ENCODE measurements around the gene CNOT6L. TPM values are rescaled to one million over a fixed set of nuclear protein-coding genes. Genes with fewer than 3 reads are reported as not detected.
A peak's percentile ranks its signal among the peaks of the same experiment; 100 is the strongest.

Gene CNOT6L
- 29.4 TPM for total RNA-seq (2021; ENCODE audit: unreplicated experiment)
- polyA plus RNA-seq (2012) = 10.5 and 11.4 TPM in 2 replicates
- percentile 74 among the genes with signal in this experiment for Bru-seq, nascent RNA
- percentile 75 among the genes with signal in this experiment for BruChase-seq, experiment 1, labeled RNA remaining after a 6-hour chase
- percentile 69 among the genes with signal in this experiment for BruChase-seq, experiment 2, labeled RNA remaining after a 2-hour chase
- long read RNA-seq, full-length matches to known transcripts = 19 of 31 reads
- long read RNA-seq, partial matches to known transcripts = 6 of 31 reads
- long read RNA-seq, other reads (novel, unspliced or antisense) = 6 of 31 reads

DNA sequence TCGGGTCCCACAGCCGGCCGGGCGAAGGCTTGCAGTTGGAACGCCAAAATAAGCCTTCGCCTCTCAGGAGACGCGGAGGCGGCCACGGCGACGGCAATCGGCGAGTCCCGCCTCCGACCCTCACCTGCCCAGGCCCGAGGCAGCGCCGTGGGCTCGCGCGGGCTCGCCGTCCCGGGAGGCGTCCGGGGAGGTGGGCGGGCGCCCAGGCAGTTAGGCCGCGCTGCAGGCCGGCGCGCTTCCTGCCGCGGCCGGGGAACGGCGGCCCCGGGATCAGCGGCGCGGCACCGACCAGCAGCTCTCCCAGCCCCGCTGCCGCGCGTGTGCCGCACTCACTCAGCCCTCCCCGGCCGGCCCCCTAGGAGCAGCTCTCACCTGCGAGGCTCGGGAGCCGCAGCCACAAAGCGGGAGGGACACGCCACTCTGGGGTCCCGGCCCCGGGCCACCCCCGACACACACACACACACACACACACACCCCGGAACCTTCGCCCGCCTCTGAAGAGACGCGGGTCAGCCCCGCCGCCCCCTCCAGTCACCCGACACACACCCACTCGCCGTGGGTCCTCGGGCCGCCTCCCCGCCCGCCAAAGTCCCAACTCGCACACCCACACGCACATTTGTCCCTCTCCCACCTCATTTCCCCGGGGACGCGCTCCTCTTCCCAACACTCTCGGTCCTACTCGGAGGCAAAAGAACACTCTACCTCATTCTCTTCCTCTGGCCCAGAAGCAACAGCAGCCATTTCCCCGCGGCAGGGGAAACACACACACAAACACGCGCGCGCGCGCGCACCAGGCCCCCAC is at the start of gene CNOT6L:
Gene CNOT6L (minus strand): TSS at position 767 of the 802 bp plus-strand sequence. CDS start 60 bp downstream, at position 707.
- H3K27ac ChIP-seq (ENCODE audit: low read depth, low read length) = peak within 1 kb of the TSS; percentile 93
- BruUV-seq (replicated peaks) = no TSS peak
- no peaks in the 10 kb centered on the region for H3K9me3 ChIP-seq (ENCODE audit: control insufficient read depth in 1 of 2, insufficient read depth in 1 of 2, low read depth in 1 of 2, low read length in 2 of 2)
- RAD21 ChIA-PET (ENCODE audit: low non-redundant PET in 1 of 2, low total read pairs in 2 of 2, uncharacterized antibody in 2 of 2, unreplicated experiment in 2 of 2) = no interaction called here
- peak within 1 kb of the TSS; percentile 89 to 94 for H3K4me3 ChIP-seq (replicated peaks in 1 of 2; ENCODE audit: low read depth in 1 of 2, low read length in 2 of 2)
- H3K9me2 ChIP-seq (ENCODE audit: insufficient read depth) = no peaks in the 10 kb centered on the region
- POLR2A ChIA-PET = no interaction called here
- CTCF ChIA-PET = no interaction called here
- ATAC-seq = peak; percentile 50
- TF ChIP-seq, protein P1, sequence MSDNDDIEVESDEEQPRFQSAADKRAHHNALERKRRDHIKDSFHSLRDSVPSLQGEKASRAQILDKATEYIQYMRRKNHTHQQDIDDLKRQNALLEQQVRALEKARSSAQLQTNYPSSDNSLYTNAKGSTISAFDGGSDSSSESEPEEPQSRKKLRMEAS (IDR thresholded peaks at IDR 0.05) = peak; percentile 32; the same call in 1 of the 2 replicates
- TF ChIP-seq JUND (IDR thresholded peaks at IDR 0.05) (no peak), SRF (IDR thresholded peaks at IDR 0.05; ENCODE audit: low read depth) (no peak), EGR1 (IDR thresholded peaks at IDR 0.05; ENCODE audit: low read depth) (0 out of 2 replicates have a peak, but pooled peaks have one; percentile 6), ZFX (IDR thresholded peaks at IDR 0.05) (peak; percentile 89)
- intact Hi-C loops (cut with micrococcal nuclease) = no loop called here
- H3K9ac ChIP-seq (ENCODE audit: low read length) = peak within 1 kb of the TSS; percentile 81
- H3K79me2 ChIP-seq (ENCODE audit: insufficient read depth, low read length) = peaks cover 52% of the 10 kb centered on the region
- H3K4me1 ChIP-seq (ENCODE audit: control insufficient read depth in 1 of 2, insufficient read depth in 2 of 2, low read length in 2 of 2) = peaks cover 12 to 17% of the 10 kb centered on the region in 2 experiments
- H3K4me2 ChIP-seq (ENCODE audit: low read length) = peak within 1 kb of the TSS; percentile 88
- DNase-seq (ENCODE audit: low read depth, low spot score) = peak; percentile 36
- no peaks in the 10 kb centered on the region for H3K27me3 ChIP-seq (ENCODE audit: insufficient read depth, low read length)
- peak within 1 kb of the TSS; percentile 58 for H2AFZ ChIP-seq (ENCODE audit: low read depth, low read length, poor library complexity, severe bottlenecking)
- H3K36me3 ChIP-seq (ENCODE audit: control insufficient read depth in 1 of 2, insufficient read depth in 2 of 2, low read length in 2 of 2) = no peaks in the 10 kb centered on the region
- H4K20me1 ChIP-seq (ENCODE audit: insufficient read depth) = no peaks in the 10 kb centered on the region

DNA sequence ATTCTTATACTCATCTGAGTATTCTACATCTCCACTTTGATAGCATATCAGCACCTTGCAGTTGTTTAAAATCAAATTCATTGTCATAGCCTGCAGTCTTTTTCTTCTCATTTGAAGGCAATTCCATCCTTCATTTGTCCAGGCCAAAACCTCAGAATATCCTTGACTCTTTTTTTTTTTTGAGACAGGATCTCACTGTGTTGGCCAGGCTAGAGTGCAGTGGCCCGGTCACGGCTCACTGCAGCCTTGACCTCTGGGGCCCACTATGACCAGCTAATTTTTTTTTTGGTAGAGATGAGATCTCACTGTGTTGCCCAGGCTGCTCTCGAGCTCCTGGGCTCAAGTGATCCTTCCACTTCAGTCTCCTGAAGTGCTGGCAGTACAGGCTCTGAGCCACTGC is 46.1 kb upstream of the CNOT6L start:
- Histone ChIP-seq H3K4me2 (ENCODE audit: low read length) (no peak overlapping the region), H3K4me1 (ENCODE audit: control insufficient read depth in 1 of 2, insufficient read depth in 2 of 2, low read length in 2 of 2) (peaks cover 6 to 17% of the 10 kb centered on the region in 2 experiments; a peak in 3 of 4 replicates), H3K9me2 (ENCODE audit: insufficient read depth) (no peaks in the 10 kb centered on the region), H3K36me3 (ENCODE audit: control insufficient read depth in 1 of 2, insufficient read depth in 2 of 2, low read length in 2 of 2) (peaks cover 2 to 3% of the 10 kb centered on the region in 2 experiments; a peak in 1 of 4 replicates), H3K9ac (ENCODE audit: low read length) (no peak overlapping the region), H2AFZ (ENCODE audit: low read depth, low read length, poor library complexity, severe bottlenecking) (no peak overlapping the region), H3K27ac (ENCODE audit: low read depth, low read length) (no peak overlapping the region), H3K79me2 (ENCODE audit: insufficient read depth, low read length) (peaks cover 73% of the 10 kb centered on the region), H3K9me3 (ENCODE audit: control insufficient read depth in 1 of 2, insufficient read depth in 1 of 2, low read depth in 1 of 2, low read length in 2 of 2) (no peaks in the 10 kb centered on the region), H3K27me3 (ENCODE audit: insufficient read depth, low read length) (no peaks in the 10 kb centered on the region), H4K20me1 (ENCODE audit: insufficient read depth) (no peaks in the 10 kb centered on the region), H3K4me3 (replicated peaks in 1 of 2; ENCODE audit: low read depth in 1 of 2, low read length in 2 of 2) (no peak overlapping the region)
- no TSS peak for BruUV-seq (replicated peaks)
- ChIA-PET POLR2A (no interaction called here), RAD21 (ENCODE audit: low non-redundant PET in 1 of 2, low total read pairs in 2 of 2, uncharacterized antibody in 2 of 2, unreplicated experiment in 2 of 2) (no interaction called here), CTCF (no interaction called here)
- intact Hi-C loops (cut with micrococcal nuclease) = no loop called here
- DNase-seq (ENCODE audit: low read depth, low spot score) = no peak
- no peak for ATAC-seq
- TF ChIP-seq SRF (IDR thresholded peaks at IDR 0.05; ENCODE audit: low read depth) = no peak
- TF ChIP-seq RAD21 (IDR thresholded peaks at IDR 0.05; ENCODE audit: low read depth) = no peak
- no peak for TF ChIP-seq YY1 (IDR thresholded peaks at IDR 0.05; ENCODE audit: extremely low read depth, insufficient replicate concordance, low read depth, low read length)
- TF ChIP-seq, protein P1 (IDR thresholded peaks at IDR 0.05) = no peak
- no peak for TF ChIP-seq TCF7L2 (IDR thresholded peaks at IDR 0.05; ENCODE audit: borderline replicate concordance, extremely low read depth, insufficient read depth, insufficient read length)
- TF ChIP-seq, protein P2, sequence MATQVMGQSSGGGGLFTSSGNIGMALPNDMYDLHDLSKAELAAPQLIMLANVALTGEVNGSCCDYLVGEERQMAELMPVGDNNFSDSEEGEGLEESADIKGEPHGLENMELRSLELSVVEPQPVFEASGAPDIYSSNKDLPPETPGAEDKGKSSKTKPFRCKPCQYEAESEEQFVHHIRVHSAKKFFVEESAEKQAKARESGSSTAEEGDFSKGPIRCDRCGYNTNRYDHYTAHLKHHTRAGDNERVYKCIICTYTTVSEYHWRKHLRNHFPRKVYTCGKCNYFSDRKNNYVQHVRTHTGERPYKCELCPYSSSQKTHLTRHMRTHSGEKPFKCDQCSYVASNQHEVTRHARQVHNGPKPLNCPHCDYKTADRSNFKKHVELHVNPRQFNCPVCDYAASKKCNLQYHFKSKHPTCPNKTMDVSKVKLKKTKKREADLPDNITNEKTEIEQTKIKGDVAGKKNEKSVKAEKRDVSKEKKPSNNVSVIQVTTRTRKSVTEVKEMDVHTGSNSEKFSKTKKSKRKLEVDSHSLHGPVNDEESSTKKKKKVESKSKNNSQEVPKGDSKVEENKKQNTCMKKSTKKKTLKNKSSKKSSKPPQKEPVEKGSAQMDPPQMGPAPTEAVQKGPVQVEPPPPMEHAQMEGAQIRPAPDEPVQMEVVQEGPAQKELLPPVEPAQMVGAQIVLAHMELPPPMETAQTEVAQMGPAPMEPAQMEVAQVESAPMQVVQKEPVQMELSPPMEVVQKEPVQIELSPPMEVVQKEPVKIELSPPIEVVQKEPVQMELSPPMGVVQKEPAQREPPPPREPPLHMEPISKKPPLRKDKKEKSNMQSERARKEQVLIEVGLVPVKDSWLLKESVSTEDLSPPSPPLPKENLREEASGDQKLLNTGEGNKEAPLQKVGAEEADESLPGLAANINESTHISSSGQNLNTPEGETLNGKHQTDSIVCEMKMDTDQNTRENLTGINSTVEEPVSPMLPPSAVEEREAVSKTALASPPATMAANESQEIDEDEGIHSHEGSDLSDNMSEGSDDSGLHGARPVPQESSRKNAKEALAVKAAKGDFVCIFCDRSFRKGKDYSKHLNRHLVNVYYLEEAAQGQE (IDR thresholded peaks at IDR 0.05; ENCODE audit: low read depth) = no peak
- no peak for TF ChIP-seq CEBPB (IDR thresholded peaks at IDR 0.05; ENCODE audit: low read depth)
- no peak for TF ChIP-seq ZNF274 (IDR thresholded peaks at IDR 0.05; ENCODE audit: low read depth, low read length)
- TF ChIP-seq POLR2AphosphoS5 (IDR thresholded peaks at IDR 0.05; ENCODE audit: low read depth, low read length) = no peak
- no peak for TF ChIP-seq CBX3 (IDR thresholded peaks at IDR 0.05; ENCODE audit: low read depth)
- no peak for TF ChIP-seq SIN3A (IDR thresholded peaks at IDR 0.05; ENCODE audit: low read depth)
- no peak for TF ChIP-seq JUND (IDR thresholded peaks at IDR 0.05)
- TF ChIP-seq SP1 (IDR thresholded peaks at IDR 0.05; ENCODE audit: low read depth) = no peak

All from HCT116 (cell line).